IPS DF 6.9 (cell line): ENCODE measurements around the gene CA9.

Experiments used
- DNase-seq: peaks from one replicate; pipeline ENCODE4 v3.0.0-alpha.2; 2013; ENCODE audit warnings: low read depth, low spot score
- H3K27ac ChIP-seq: one replicate; pipeline ENCODE4 v1.5.1; 2013; ENCODE audit warnings: low read length, control low read depth
- H3K27me3 ChIP-seq: 2 replicates; pipeline ENCODE4 v1.6.1; 2013; ENCODE audit warnings: mild to moderate bottlenecking, low read length; ENCODE audit not compliant: control insufficient read depth, insufficient read depth
- H3K36me3 ChIP-seq: 2 replicates; pipeline ENCODE4 v1.6.1; 2013; ENCODE audit warnings: low read length; ENCODE audit not compliant: control insufficient read depth, insufficient read depth
- H3K4me1 ChIP-seq: 2 replicates; pipeline ENCODE4 v1.6.1; 2013; ENCODE audit warnings: low read length; ENCODE audit not compliant: control insufficient read depth, insufficient read depth
- H3K4me3 ChIP-seq: 2 replicates; pipeline ENCODE4 v1.5.1; 2013; ENCODE audit warnings: mild to moderate bottlenecking, low read length
- H3K9me3 ChIP-seq: 2 replicates; pipeline ENCODE4 v1.6.1; 2013; ENCODE audit warnings: low read length, inconsistent platforms; ENCODE audit not compliant: control insufficient read depth, insufficient read depth
- WGBS: extraction: QIAGEN DNeasy Blood & Tissue Kit; methylation state at CpG from one replicate; pipeline ENCODE4 v1.1.7; 2013; ENCODE audit warnings: mixed read lengths, missing lambda C conversion rate; ENCODE audit not compliant: insufficient read length, insufficient coverage; 5-methylcytosine and 5-hydroxymethylcytosine counted together

CA9 gene

GRCh38 chr9:35717132-35717870, 43.6 kb downstream of the CA9 start:
- no peaks in the 10 kb centered on the region for H3K27me3 ChIP-seq
- DNase-seq, result no peak
- no peak overlapping the region for H3K4me3 ChIP-seq
- no peak overlapping the region for H3K27ac ChIP-seq
- no peaks in the 10 kb centered on the region for H3K9me3 ChIP-seq
- WGBS, result no CpG with 5 or more reads among the region's 14 CpGs
- no peaks in the 10 kb centered on the region; the same call in 1 of the 2 replicates for H3K4me1 ChIP-seq
- H3K36me3 ChIP-seq, result peaks cover 51% of the 10 kb centered on the region

- no peak for DNase-seq
- Histone ChIP-seq H3K4me3 (no peak overlapping the region), H3K27me3 (no peaks in the 10 kb centered on the region), H3K36me3 (peaks cover 50% of the 10 kb centered on the region), H3K9me3 (no peaks in the 10 kb centered on the region), H3K4me1 (no peaks in the 10 kb centered on the region; the same call in 1 of the 2 replicates), H3K27ac (no peak overlapping the region)
- WGBS, result no CpG with 5 or more reads among the region's 15 CpGs
These were observed 45.2 kb downstream of the CA9 start for GRCh38 chr9:35718721-35719511.

GRCh38 chr9:35719546-35719945, 45.8 kb downstream of the CA9 start:
- DNase-seq, result no peak
- H3K27ac ChIP-seq, result no peak overlapping the region
- no peak overlapping the region for H3K4me3 ChIP-seq
- H3K9me3 ChIP-seq, result no peaks in the 10 kb centered on the region
- peaks cover 48% of the 10 kb centered on the region for H3K36me3 ChIP-seq
- H3K27me3 ChIP-seq, result no peaks in the 10 kb centered on the region
- WGBS, result no CpG with 5 or more reads among the region's 4 CpGs
- no peaks in the 10 kb centered on the region; the same call in 1 of the 2 replicates for H3K4me1 ChIP-seq

GRCh38 chr9:35723426-35723825, 49.7 kb downstream of the CA9 start:
- Histone ChIP-seq H3K4me1 (peaks cover 7% of the 10 kb centered on the region), H3K36me3 (peaks cover 35% of the 10 kb centered on the region), H3K27me3 (no peaks in the 10 kb centered on the region), H3K9me3 (no peaks in the 10 kb centered on the region), H3K27ac (no peak overlapping the region), H3K4me3 (no peak overlapping the region)
- no peak for DNase-seq
- no CpG with 5 or more reads among the region's 2 CpGs for WGBS

GRCh38 chr9:35723908-35724307, 50.2 kb downstream of the CA9 start:
- H3K9me3 ChIP-seq, result no peaks in the 10 kb centered on the region
- no CpG with 5 or more reads among the region's 8 CpGs for WGBS
- H3K27me3 ChIP-seq, result no peaks in the 10 kb centered on the region
- H3K27ac ChIP-seq, result no peak overlapping the region
- peaks cover 11% of the 10 kb centered on the region for H3K4me1 ChIP-seq
- H3K36me3 ChIP-seq, result peaks cover 32% of the 10 kb centered on the region
- DNase-seq, result no peak
- no peak overlapping the region for H3K4me3 ChIP-seq

- no peak for DNase-seq
- Histone ChIP-seq H3K4me1 (peaks cover 15% of the 10 kb centered on the region), H3K9me3 (no peaks in the 10 kb centered on the region), H3K4me3 (no peak overlapping the region), H3K27ac (no peak overlapping the region), H3K36me3 (peaks cover 19% of the 10 kb centered on the region), H3K27me3 (no peaks in the 10 kb centered on the region)
- no CpG with 5 or more reads among the region's 11 CpGs for WGBS
These were observed 51.6 kb downstream of the CA9 start for GRCh38 chr9:35725362-35725761.

- Histone ChIP-seq H3K4me3 (no peak overlapping the region), H3K27me3 (no peaks in the 10 kb centered on the region), H3K9me3 (no peaks in the 10 kb centered on the region), H3K36me3 (peaks cover 12% of the 10 kb centered on the region), H3K27ac (no peak overlapping the region), H3K4me1 (peaks cover 15% of the 10 kb centered on the region)
- no peak for DNase-seq
- no CpG with 5 or more reads among the region's 3 CpGs for WGBS
These were observed 53.2 kb downstream of the CA9 start for GRCh38 chr9:35726931-35727330.

- Histone ChIP-seq H3K9me3 (no peaks in the 10 kb centered on the region), H3K27ac (no peak overlapping the region)
These were observed 53.9 kb downstream of the CA9 start for GRCh38 chr9:35727676-35728040.

GRCh38 chr9:35728041-35728971, 54.6 kb downstream of the CA9 start:
- no peaks in the 10 kb centered on the region for H3K9me3 ChIP-seq
- 100% methylated on average over 1 of the region's 10 CpGs for WGBS
- peaks cover 15% of the 10 kb centered on the region for H3K4me1 ChIP-seq
- H3K4me3 ChIP-seq, result no peak overlapping the region
- no peaks in the 10 kb centered on the region for H3K27me3 ChIP-seq
- H3K36me3 ChIP-seq, result peaks cover 5% of the 10 kb centered on the region; the same call in 1 of the 2 replicates
- DNase-seq, result no peak
- no peak overlapping the region for H3K27ac ChIP-seq

More at GRCh38 chr9:35727676-35728040, 53.9 kb downstream of the CA9 start:
- DNase-seq, result no peak
- no CpG with 5 or more reads among the region's 5 CpGs for WGBS
- Histone ChIP-seq H3K4me3 (no peak overlapping the region), H3K27me3 (no peaks in the 10 kb centered on the region), H3K4me1 (peaks cover 15% of the 10 kb centered on the region), H3K36me3 (peaks cover 7% of the 10 kb centered on the region)

GRCh38 chr9:35729101-35729500, 55.4 kb downstream of the CA9 start:
- Histone ChIP-seq H3K4me1 (peaks cover 15% of the 10 kb centered on the region), H3K4me3 (no peak overlapping the region), H3K36me3 (peaks cover 1% of the 10 kb centered on the region; the same call in 1 of the 2 replicates), H3K27me3 (no peaks in the 10 kb centered on the region), H3K27ac (no peak overlapping the region), H3K9me3 (no peaks in the 10 kb centered on the region)
- no peak for DNase-seq
- WGBS, result no CpG with 5 or more reads among the region's 3 CpGs
